BLaER1 (cell line): ENCODE measurements around the gene NAP1L4.
"Not testable (repeated sequence)": the region's sequence is repeated elsewhere in the genome, so short reads cannot be mapped to it uniquely, and the experiment has no call there.

Experiments used
- H3K27ac ChIP-seq: shearing (Covaris generic); formaldehyde crosslinking; 2 replicates; pipeline ENCODE4 v1.8.1; 2022
- H3K27me3 ChIP-seq: shearing (Covaris generic); formaldehyde crosslinking; 2 replicates; pipeline ENCODE4 v1.8.1; 2022
- H3K36me3 ChIP-seq: shearing (Covaris generic); formaldehyde crosslinking; 2 replicates; pipeline ENCODE4 v1.8.1; 2022
- H3K4me1 ChIP-seq: shearing (Covaris generic); formaldehyde crosslinking; 2 replicates; pipeline ENCODE4 v1.8.1; 2022
- H3K4me2 ChIP-seq: shearing (Covaris generic); formaldehyde crosslinking; 2 replicates; pipeline ENCODE4 v1.8.1; 2022
- H3K4me3 ChIP-seq: shearing (Covaris generic); formaldehyde crosslinking; 2 replicates; pipeline ENCODE4 v1.8.1; 2022
- H3K9ac ChIP-seq: shearing (Covaris generic); formaldehyde crosslinking; 2 replicates; pipeline ENCODE4 v1.8.1; 2022
- H3K9me3 ChIP-seq: shearing (Covaris generic); formaldehyde crosslinking; 2 replicates; pipeline ENCODE4 v1.8.1; 2022
- H4K20me1 ChIP-seq: shearing (Covaris generic); formaldehyde crosslinking; 2 replicates; pipeline ENCODE4 v1.8.1; 2022
- Cebpa-rat ChIP-seq: shearing (Covaris generic); IDR thresholded peaks from 2 replicates; pipeline ENCODE4 v1.8.1; 2022

The NAP1L4 gene

GRCh38 chr11:2912498-2912897 lies 79.6 kb downstream of the NAP1L4 start:
- Histone ChIP-seq H3K4me3 (no peak overlapping the region), H3K4me2 (peak overlapping the region; percentile 98)

DNA sequence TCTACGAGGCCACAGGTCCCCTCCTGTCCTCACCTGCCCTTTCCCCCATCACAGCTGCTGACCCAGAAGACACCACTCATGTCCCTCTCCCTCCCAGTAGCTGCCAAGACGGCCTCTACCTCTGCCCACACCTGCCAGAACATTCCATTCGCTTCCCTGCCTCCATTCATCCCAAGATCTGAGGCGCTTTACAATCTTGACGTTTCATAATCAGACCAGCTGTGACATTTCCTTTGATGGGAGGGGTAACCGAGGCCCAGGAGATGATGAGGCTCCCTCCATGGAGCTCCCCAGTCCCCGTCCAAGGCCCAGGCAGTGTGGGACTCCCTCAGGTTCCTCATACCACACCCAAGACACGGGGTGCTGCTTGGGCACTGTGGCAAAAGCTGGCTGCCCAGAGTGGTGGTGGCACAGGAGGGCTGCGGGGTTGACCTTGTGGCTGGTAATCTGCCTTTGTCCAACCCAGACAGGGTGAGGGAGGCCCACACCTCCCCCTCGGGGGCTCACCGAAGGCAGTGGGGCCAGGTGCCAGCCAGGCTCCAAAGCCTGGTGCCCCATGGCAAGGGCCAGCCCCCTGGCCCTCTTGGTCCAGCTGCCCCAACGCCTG lies 80.2 kb downstream of the NAP1L4 start:
- Histone ChIP-seq H3K4me2 (peak overlapping the region; percentile 98), H3K4me3 (no peak overlapping the region), H3K4me1 (peaks cover 93% of the 10 kb centered on the region)

More at GRCh38 chr11:2912498-2912897, 79.6 kb downstream of the NAP1L4 start:
- H4K20me1 ChIP-seq = no peaks in the 10 kb centered on the region
- H3K27me3 ChIP-seq = no peaks in the 10 kb centered on the region
- peak overlapping the region; percentile 74 for H3K9ac ChIP-seq
- H3K4me1 ChIP-seq = peaks cover 98% of the 10 kb centered on the region
- no peak for TF ChIP-seq Cebpa-rat
- H3K9me3 ChIP-seq = no peaks in the 10 kb centered on the region
- peak overlapping the region; percentile 93 for H3K27ac ChIP-seq
- H3K36me3 ChIP-seq = no peaks in the 10 kb centered on the region

DNA sequence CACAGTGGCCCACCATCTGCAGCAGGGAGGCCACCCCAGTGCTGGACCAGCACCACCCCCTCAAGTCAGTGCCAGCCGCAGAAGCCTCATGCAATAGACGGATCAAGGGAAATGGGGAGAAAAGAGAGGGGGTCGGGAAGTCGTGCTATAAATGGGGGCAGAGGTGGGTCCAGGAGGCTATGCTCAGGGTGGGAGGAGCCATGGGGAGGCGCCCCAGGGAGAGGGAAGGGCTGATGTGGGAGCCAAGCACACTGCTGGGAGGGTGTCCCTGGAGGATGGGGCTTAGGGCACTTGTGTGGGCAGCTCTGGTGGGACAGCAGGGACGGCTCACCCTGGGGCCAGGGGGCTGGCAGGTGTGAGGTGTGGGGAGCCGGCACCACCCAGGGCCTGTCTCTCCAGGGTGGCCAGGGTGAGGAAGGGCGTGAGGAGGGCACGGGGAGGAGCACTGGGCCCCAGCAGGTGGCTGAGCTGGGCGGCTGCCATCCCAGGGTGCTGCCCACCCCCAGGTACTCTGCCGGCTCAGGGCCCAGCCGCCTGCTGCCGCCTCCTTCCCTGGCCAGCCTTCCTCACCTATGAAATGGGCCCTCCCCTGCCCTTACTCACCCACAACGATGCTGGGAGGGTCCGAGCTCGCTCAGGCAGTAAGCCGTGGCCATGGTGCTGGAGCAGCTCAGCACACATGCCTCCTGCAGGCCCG lies 80.9 kb downstream of the NAP1L4 start:
- no peaks in the 10 kb centered on the region for H3K36me3 ChIP-seq
- peaks cover 87% of the 10 kb centered on the region for H3K4me1 ChIP-seq
- H3K9ac ChIP-seq = no peak overlapping the region
- H3K27ac ChIP-seq = peak overlapping the region; percentile 93
- no peaks in the 10 kb centered on the region for H4K20me1 ChIP-seq
- no peak for TF ChIP-seq Cebpa-rat
- H3K27me3 ChIP-seq = no peaks in the 10 kb centered on the region
- H3K9me3 ChIP-seq = no peaks in the 10 kb centered on the region
- H3K4me3 ChIP-seq = no peak overlapping the region
- peak overlapping the region; percentile 98 for H3K4me2 ChIP-seq

More for the DNA sequence above, 80.2 kb downstream of the NAP1L4 start:
- TF ChIP-seq Cebpa-rat = no peak
- Histone ChIP-seq H3K9ac (peak overlapping the region; percentile 55; the same call in 1 of the 2 replicates), H4K20me1 (no peaks in the 10 kb centered on the region), H3K36me3 (no peaks in the 10 kb centered on the region), H3K27me3 (no peaks in the 10 kb centered on the region), H3K9me3 (no peaks in the 10 kb centered on the region), H3K27ac (peak overlapping the region; percentile 93)

GRCh38 chr11:2910401-2910955 lies 81.7 kb downstream of the NAP1L4 start:
- Histone ChIP-seq H3K9me3 (peaks cover 3% of the 10 kb centered on the region; the same call in 1 of the 2 replicates), H3K27me3 (no peaks in the 10 kb centered on the region), H4K20me1 (no peaks in the 10 kb centered on the region), H3K4me3 (no peak overlapping the region), H3K4me2 (peak overlapping the region; percentile 98), H3K4me1 (peaks cover 79% of the 10 kb centered on the region), H3K9ac (no peak overlapping the region; the same call in 1 of the 2 replicates), H3K27ac (peak overlapping the region; percentile 93; the same call in 1 of the 2 replicates), H3K36me3 (no peaks in the 10 kb centered on the region)
- TF ChIP-seq Cebpa-rat = no peak

- peak overlapping the region; percentile 38; the same call in 1 of the 2 replicates for H3K27ac ChIP-seq
- H3K4me3 ChIP-seq = no peak overlapping the region
- peaks cover 6% of the 10 kb centered on the region; the same call in 1 of the 2 replicates for H3K9me3 ChIP-seq
- H4K20me1 ChIP-seq = no peaks in the 10 kb centered on the region
- peaks cover 70% of the 10 kb centered on the region for H3K4me1 ChIP-seq
- H3K27me3 ChIP-seq = no peaks in the 10 kb centered on the region
- H3K36me3 ChIP-seq = no peaks in the 10 kb centered on the region; the same call in 1 of the 2 replicates
- TF ChIP-seq Cebpa-rat = no peak
- no peak overlapping the region for H3K9ac ChIP-seq
- H3K4me2 ChIP-seq = peak overlapping the region; percentile 98
These were observed 82.8 kb downstream of the NAP1L4 start for GRCh38 chr11:2909133-2909902.

DNA sequence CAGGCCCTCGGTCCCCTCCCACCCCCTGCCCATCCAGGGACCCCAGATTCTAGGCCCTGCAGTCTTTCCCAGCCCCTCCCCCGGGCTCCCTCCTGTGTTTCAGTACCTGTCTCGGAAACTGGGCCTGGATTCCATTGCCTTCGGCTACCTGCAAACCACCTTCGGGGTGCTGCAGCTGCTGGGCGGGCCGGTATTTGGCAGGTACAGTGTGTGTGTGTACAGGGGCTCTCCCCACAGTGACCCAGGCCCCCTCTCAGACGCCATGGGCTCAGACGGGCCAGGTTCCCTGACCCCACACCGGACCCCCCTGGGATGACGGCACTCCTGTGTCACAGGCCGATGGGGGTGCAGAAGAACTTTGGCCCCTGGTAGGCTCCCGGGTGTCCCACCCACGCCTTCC lies 84.0 kb downstream of the NAP1L4 start:
- Histone ChIP-seq H3K4me1 (peaks cover 70% of the 10 kb centered on the region), H3K9ac (no peak overlapping the region), H3K9me3 (peaks cover 6% of the 10 kb centered on the region; the same call in 1 of the 2 replicates), H3K27me3 (no peaks in the 10 kb centered on the region), H3K4me2 (peak overlapping the region; percentile 64), H4K20me1 (no peaks in the 10 kb centered on the region), H3K27ac (no peak overlapping the region), H3K4me3 (no peak overlapping the region), H3K36me3 (no peaks in the 10 kb centered on the region; the same call in 1 of the 2 replicates)
- TF ChIP-seq Cebpa-rat = no peak

DNA sequence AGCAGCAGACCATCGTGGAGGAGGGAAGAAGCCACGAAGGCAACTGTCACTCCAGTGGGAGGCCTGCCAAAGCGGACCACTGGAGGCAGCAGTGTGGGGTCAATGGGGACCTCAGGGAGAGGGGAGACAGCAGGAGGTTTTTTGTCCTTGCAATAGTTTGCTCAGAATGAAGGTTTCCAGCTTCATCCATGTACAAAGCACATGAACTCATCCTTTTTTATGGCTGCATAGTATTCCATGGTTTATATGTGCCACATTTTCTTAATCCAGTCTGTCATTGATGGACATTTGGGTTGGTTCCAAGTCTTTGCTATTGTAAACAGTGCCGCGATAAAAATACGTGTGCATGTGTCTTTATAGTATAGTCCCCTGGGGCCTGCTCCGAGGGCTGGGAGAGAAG lies 86.8 kb downstream of the NAP1L4 start:
- H4K20me1 ChIP-seq, H3K36me3 ChIP-seq, H3K4me3 ChIP-seq, H3K4me2 ChIP-seq, H3K9ac ChIP-seq, H3K9me3 ChIP-seq, H3K27me3 ChIP-seq, H3K27ac ChIP-seq: not testable (repeated sequence)
- H3K4me1 ChIP-seq = peaks cover 66% of the 10 kb centered on the region

GRCh38 chr11:2904153-2905052 lies 87.7 kb downstream of the NAP1L4 start:
- peaks cover 66% of the 10 kb centered on the region for H3K4me1 ChIP-seq
- H3K4me2 ChIP-seq = peak overlapping the region; percentile 17; the same call in 1 of the 2 replicates
- no peaks in the 10 kb centered on the region for H3K27me3 ChIP-seq
- peaks cover 6% of the 10 kb centered on the region; the same call in 1 of the 2 replicates for H3K9me3 ChIP-seq
- 0 out of 2 replicates have a peak overlapping the region, but pooled peaks have one; percentile 40 for H3K9ac ChIP-seq
- H3K36me3 ChIP-seq = no peaks in the 10 kb centered on the region; the same call in 1 of the 2 replicates
- no peak for TF ChIP-seq Cebpa-rat
- no peaks in the 10 kb centered on the region for H4K20me1 ChIP-seq
- H3K27ac ChIP-seq = 0 out of 2 replicates have a peak overlapping the region, but pooled peaks have one; percentile 4
- H3K4me3 ChIP-seq = no peak overlapping the region

- H3K36me3 ChIP-seq = no peaks in the 10 kb centered on the region; the same call in 1 of the 2 replicates
- H4K20me1 ChIP-seq = no peaks in the 10 kb centered on the region
- H3K4me1 ChIP-seq = peaks cover 68% of the 10 kb centered on the region
- H3K4me2 ChIP-seq = peak overlapping the region; percentile 98
- TF ChIP-seq Cebpa-rat = no peak
- H3K9me3 ChIP-seq = peaks cover 6% of the 10 kb centered on the region; the same call in 1 of the 2 replicates
- H3K9ac ChIP-seq = no peak overlapping the region
- H3K27me3 ChIP-seq = no peaks in the 10 kb centered on the region
- no peak overlapping the region for H3K4me3 ChIP-seq
- H3K27ac ChIP-seq = no peak overlapping the region
These were observed 88.5 kb downstream of the NAP1L4 start for GRCh38 chr11:2903672-2904011.
